ENCODE measurements around the gene PNMT. TPM values are rescaled to one million over a fixed set of nuclear protein-coding genes. Genes with fewer than 3 reads are reported as not detected.
A peak's percentile ranks its signal among the peaks of the same experiment; 100 is the strongest.

The PNMT gene
- total and polyA plus RNA-seq, 7 donors: 5.9 to 15.3 (median 8.6) TPM

DNA sequence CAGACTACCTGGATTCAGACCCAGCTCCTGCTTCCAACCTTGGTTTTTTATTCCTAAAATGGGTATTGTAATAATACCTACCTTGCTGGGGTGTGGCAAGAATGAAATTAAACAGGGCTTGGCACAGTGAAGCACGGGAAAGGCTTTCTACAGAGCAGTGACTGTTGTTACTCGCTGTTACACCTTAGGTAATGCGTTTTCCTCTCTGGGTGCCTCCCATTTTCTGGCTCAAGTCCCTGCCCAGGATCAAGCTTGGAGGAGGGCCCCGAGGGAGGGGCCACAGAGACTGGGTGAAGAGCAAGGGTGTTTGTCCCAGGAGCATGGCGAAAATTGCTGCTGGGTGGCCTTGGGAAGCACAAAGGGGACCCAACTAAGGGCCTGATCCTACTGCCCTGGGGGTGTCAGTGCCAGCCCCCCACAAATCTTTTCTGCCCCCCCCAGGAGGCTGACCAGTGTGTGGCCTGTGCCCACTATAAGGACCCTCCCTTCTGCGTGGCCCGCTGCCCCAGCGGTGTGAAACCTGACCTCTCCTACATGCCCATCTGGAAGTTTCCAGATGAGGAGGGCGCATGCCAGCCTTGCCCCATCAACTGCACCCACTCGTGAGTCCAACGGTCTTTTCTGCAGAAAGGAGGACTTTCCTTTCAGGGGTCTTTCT is 48.8 kb downstream of the PNMT start:
- Histone ChIP-seq H3K27me3 (ENCODE audit: insufficient read depth in 3 of 3, low read length in 2 of 3) (no peaks in the 10 kb centered on the region), H3K36me3 (ENCODE audit: insufficient read depth in 1 of 2, low read depth in 1 of 2) (peaks cover 0 to 83% of the 10 kb centered on the region in 2 donors), H3K27ac (peak overlapping the region; percentile 53), H3K4me1 (peaks cover 8% of the 10 kb centered on the region), H3K4me3 (no peak overlapping the region), H3K9me3 (no peaks in the 10 kb centered on the region)
- DNase-seq (no peak), ATAC-seq (peak; percentile 49 to 77 (median 66))
- intact Hi-C loops (cut with DNase I): no loop called here
- WGBS, 3 donors: 62 to 83% (median 70%) methylated on average over 11 of the region's 11 CpGs
- TF ChIP-seq, protein P1, sequence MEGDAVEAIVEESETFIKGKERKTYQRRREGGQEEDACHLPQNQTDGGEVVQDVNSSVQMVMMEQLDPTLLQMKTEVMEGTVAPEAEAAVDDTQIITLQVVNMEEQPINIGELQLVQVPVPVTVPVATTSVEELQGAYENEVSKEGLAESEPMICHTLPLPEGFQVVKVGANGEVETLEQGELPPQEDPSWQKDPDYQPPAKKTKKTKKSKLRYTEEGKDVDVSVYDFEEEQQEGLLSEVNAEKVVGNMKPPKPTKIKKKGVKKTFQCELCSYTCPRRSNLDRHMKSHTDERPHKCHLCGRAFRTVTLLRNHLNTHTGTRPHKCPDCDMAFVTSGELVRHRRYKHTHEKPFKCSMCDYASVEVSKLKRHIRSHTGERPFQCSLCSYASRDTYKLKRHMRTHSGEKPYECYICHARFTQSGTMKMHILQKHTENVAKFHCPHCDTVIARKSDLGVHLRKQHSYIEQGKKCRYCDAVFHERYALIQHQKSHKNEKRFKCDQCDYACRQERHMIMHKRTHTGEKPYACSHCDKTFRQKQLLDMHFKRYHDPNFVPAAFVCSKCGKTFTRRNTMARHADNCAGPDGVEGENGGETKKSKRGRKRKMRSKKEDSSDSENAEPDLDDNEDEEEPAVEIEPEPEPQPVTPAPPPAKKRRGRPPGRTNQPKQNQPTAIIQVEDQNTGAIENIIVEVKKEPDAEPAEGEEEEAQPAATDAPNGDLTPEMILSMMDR (IDR thresholded peaks at IDR 0.05): no peak

DNA sequence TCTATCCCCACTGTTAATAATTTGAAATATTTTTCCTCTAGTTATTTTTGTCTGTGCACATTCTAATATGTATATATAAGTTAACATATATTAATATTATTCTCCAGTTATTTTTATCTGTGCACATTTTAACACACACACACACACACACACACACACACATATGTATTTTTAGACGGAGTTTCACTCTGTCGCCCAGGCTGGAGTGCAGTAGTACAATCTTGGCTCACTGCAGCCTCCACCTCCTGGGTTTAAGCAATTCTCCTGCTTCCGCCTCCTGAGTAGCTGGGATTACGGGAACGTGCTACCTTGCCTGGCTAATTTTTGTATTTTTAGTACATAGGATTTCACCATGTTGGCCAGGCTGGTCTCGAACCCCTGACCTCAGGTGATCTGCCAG is 49.4 kb downstream of the PNMT start:
- WGBS, 3 donors: 37 to 63% (median 45%) methylated on average over 6 of the region's 6 CpGs
- ATAC-seq: peak in 2 of 4 donors; percentile 62 to 67
- peaks cover 0 to 82% of the 10 kb centered on the region in 2 donors for H3K36me3 ChIP-seq (ENCODE audit: insufficient read depth in 1 of 2, low read depth in 1 of 2)
- no peak overlapping the region for H3K27ac ChIP-seq
- no peak overlapping the region for H3K4me3 ChIP-seq
- intact Hi-C loops (cut with DNase I): no loop called here
- H3K27me3 ChIP-seq (ENCODE audit: insufficient read depth in 3 of 3, low read length in 2 of 3): no peaks in the 10 kb centered on the region
- H3K4me1 ChIP-seq: peaks cover 8% of the 10 kb centered on the region
- no peaks in the 10 kb centered on the region for H3K9me3 ChIP-seq
- TF ChIP-seq, protein P1 (IDR thresholded peaks at IDR 0.05): no peak
- no peak for DNase-seq

DNA sequence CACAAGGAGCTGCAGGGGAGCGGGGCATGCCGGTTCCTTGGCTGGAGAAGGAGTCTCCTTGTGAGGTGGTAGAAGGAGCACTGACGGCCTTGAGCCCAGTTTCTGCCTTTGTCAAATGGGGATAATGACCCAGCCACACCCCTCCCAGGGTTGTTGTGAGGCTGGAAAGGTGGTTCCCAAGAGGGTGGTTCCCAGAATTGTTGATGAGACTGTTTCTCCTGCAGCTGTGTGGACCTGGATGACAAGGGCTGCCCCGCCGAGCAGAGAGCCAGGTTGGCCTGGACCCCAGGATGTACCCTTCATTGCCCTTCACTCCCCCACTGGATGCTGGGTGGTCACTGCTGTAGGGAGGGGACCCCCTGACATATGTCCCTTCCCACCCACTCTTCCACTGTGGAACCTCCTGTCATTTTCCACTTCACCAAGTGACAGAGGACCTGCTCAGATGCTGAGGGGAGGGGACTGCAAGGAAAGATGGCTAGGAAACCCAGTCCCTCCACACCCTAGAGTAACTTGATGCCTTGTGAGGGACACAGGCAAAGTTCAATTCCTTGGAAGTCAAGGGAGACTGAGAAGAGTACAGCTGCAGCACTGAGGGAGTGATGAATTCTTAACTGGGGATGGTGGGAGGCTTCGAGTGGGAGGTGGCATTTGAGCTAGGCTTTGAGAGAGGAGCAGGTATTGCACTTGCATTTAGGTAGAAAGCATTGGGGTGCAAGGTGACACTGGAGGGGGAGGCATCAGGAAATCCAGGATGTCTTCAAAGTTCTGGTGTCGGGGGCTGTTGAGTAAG is 51.5 kb downstream of the PNMT start:
- H3K27me3 ChIP-seq (ENCODE audit: insufficient read depth in 3 of 3, low read length in 2 of 3): no peaks in the 10 kb centered on the region
- no peak overlapping the region for H3K4me3 ChIP-seq
- no peak overlapping the region for H3K27ac ChIP-seq
- H3K9me3 ChIP-seq: no peaks in the 10 kb centered on the region
- intact Hi-C loops (cut with DNase I): no loop called here
- DNase-seq (no peak), ATAC-seq (no peak)
- H3K36me3 ChIP-seq (ENCODE audit: insufficient read depth in 1 of 2, low read depth in 1 of 2): peaks cover 0 to 76% of the 10 kb centered on the region in 2 donors
- 77 to 87% (median 83%) methylated on average over 7 of the region's 7 CpGs for WGBS, 3 donors
- H3K4me1 ChIP-seq: peaks cover 8% of the 10 kb centered on the region
- TF ChIP-seq, protein P1 (IDR thresholded peaks at IDR 0.05): no peak

Other genes starting within 250 kb of the PNMT start
- gene MED1, start 217.2 kb upstream of the PNMT start, total RNA-seq: 10 to 100 TPM; 18.2 to 28.5 (median 25.9) TPM
- 10 to 100 TPM in 2 of 3 donors, 1 to 10 TPM in 1; 6.2 to 19.2 (median 12.0) TPM for gene MED1, start 217.2 kb upstream of the PNMT start, polyA plus RNA-seq
- 10 to 100 TPM; 17.8 to 25.3 (median 21.7) TPM for gene CDK12, start 207.0 kb upstream of the PNMT start, total RNA-seq
- 10 to 100 TPM in 1 of 3 donors, 1 to 10 TPM in 2; 3.5 to 13.8 (median 6.1) TPM for gene CDK12, start 207.0 kb upstream of the PNMT start, polyA plus RNA-seq
- not detected for gene NEUROD2, start 60.5 kb upstream of the PNMT start, total RNA-seq
- gene NEUROD2, start 60.5 kb upstream of the PNMT start, polyA plus RNA-seq: under 1 TPM in 1 of 3 donors, not detected in 2; 0.01 TPM
- gene PPP1R1B, start 41.5 kb upstream of the PNMT start, total RNA-seq: under 1 TPM in 3 of 4 donors, not detected in 1; 0.21 to 0.42 (median 0.23) TPM
- gene PPP1R1B, start 41.5 kb upstream of the PNMT start, polyA plus RNA-seq: 1 to 10 TPM in 1 of 3 donors, under 1 TPM in 2; 0.10 to 1.6 (median 0.35) TPM
- 10 to 100 TPM; 22.5 to 32.6 (median 26.1) TPM for gene STARD3, start 31.3 kb upstream of the PNMT start, total RNA-seq
- 10 to 100 TPM; 33.0 to 62.8 (median 47.9) TPM for gene STARD3, start 31.3 kb upstream of the PNMT start, polyA plus RNA-seq
- 1,000 to 10,000 TPM; 3,389 to 5,818 (median 3,842) TPM for gene TCAP, start 3.1 kb upstream of the PNMT start, total RNA-seq
- 1,000 to 10,000 TPM; 2,116 to 7,047 (median 2,671) TPM for gene TCAP, start 3.1 kb upstream of the PNMT start, polyA plus RNA-seq
- gene PGAP3, start 19.6 kb downstream of the PNMT start, total RNA-seq: 1 to 10 TPM; 4.5 to 7.9 (median 6.7) TPM
- 1 to 10 TPM; 1.4 to 4.2 (median 3.3) TPM for gene PGAP3, start 19.6 kb downstream of the PNMT start, polyA plus RNA-seq
- 10 to 100 TPM; 20.4 to 24.9 (median 21.1) TPM for gene ERBB2, start 31.6 kb downstream of the PNMT start, total RNA-seq
- gene ERBB2, start 31.6 kb downstream of the PNMT start, polyA plus RNA-seq: 10 to 100 TPM in 1 of 3 donors, 1 to 10 TPM in 2; 4.0 to 11.1 (median 9.2) TPM
- 10 to 100 TPM; 28.2 to 44.3 (median 36.2) TPM for gene MIEN1, start 62.1 kb downstream of the PNMT start, total RNA-seq
- 10 to 100 TPM; 42.6 to 83.9 (median 63.5) TPM for gene MIEN1, start 62.1 kb downstream of the PNMT start, polyA plus RNA-seq
- not detected for gene GRB7, start 69.5 kb downstream of the PNMT start, total RNA-seq
- under 1 TPM in 2 of 3 donors, not detected in 1; 0.06 to 0.69 TPM for gene GRB7, start 69.5 kb downstream of the PNMT start, polyA plus RNA-seq
- under 1 TPM; 0.12 to 0.82 (median 0.57) TPM for gene IKZF3, start 195.9 kb downstream of the PNMT start, total RNA-seq
- under 1 TPM; 0.01 to 0.14 (median 0.03) TPM for gene IKZF3, start 195.9 kb downstream of the PNMT start, polyA plus RNA-seq
- gene ZPBP2, start 199.7 kb downstream of the PNMT start, total RNA-seq: not detected
- not detected for gene ZPBP2, start 199.7 kb downstream of the PNMT start, polyA plus RNA-seq